Measurements from ENCODE around the gene RAPGEF1.

DNA sequence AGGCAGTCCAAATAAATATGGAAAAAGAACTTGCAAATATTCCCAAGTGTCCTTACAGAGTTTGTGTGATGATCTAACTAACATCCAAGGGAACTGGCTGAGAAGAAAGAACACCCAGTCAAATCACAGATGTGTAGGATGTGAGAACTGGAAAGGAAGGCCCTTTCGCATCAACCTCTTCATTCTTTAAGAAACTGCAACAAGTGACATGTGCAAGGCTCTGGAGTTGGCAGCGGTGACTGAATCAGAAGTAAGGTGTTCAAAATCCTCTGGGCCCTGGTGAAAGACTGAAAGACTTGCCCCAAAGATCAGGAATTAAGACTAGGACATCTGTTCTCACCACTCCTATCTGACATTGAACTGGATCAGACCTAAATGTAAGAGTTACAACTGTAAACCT, 88.7 kb downstream of the RAPGEF1 start:
- TF ChIP-seq, protein P1, sequence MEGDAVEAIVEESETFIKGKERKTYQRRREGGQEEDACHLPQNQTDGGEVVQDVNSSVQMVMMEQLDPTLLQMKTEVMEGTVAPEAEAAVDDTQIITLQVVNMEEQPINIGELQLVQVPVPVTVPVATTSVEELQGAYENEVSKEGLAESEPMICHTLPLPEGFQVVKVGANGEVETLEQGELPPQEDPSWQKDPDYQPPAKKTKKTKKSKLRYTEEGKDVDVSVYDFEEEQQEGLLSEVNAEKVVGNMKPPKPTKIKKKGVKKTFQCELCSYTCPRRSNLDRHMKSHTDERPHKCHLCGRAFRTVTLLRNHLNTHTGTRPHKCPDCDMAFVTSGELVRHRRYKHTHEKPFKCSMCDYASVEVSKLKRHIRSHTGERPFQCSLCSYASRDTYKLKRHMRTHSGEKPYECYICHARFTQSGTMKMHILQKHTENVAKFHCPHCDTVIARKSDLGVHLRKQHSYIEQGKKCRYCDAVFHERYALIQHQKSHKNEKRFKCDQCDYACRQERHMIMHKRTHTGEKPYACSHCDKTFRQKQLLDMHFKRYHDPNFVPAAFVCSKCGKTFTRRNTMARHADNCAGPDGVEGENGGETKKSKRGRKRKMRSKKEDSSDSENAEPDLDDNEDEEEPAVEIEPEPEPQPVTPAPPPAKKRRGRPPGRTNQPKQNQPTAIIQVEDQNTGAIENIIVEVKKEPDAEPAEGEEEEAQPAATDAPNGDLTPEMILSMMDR (IDR thresholded peaks at IDR 0.05), result no peak
- TF ChIP-seq EZH2phosphoT487 (IDR thresholded peaks at IDR 0.05) (no peak), EZH2 (IDR thresholded peaks at IDR 0.05) (no peak)
